Retinal pigment epithelial cell (primary cell): ENCODE data around the gene WDPCP.
A peak's percentile ranks its signal among the peaks of the same experiment; 100 is the strongest.
"Not testable (repeated sequence)": the region's sequence is repeated elsewhere in the genome, so short reads cannot be mapped to it uniquely, and the experiment has no call there.

Experiments
- DNase-seq: peaks from one replicate; pipeline ENCODE4 v3.0.0-alpha.2; 2010; ENCODE audit warnings: low read depth
- H3K4me3 ChIP-seq: 2 replicates; pipeline ENCODE4 v1.5.1; 2011; ENCODE audit warnings: mild to moderate bottlenecking, low read length, control low read depth, moderate library complexity
- CTCF ChIP-seq: conservative IDR thresholded peaks from 2 replicates; pipeline ENCODE4 v1.5.1; 2011; ENCODE audit warnings: low read depth, low read length, control low read depth, inconsistent platforms

WDPCP gene

GRCh38 chr2:63092401-63092800, 495.9 kb downstream of the WDPCP start:
- no peak for TF ChIP-seq CTCF
- no peak for DNase-seq
- H3K4me3 ChIP-seq = no peak overlapping the region

GRCh38 chr2:63086687-63087086, 501.6 kb downstream of the WDPCP start:
- no peak overlapping the region for H3K4me3 ChIP-seq
- DNase-seq = no peak
- TF ChIP-seq CTCF = no peak

GRCh38 chr2:63081404-63081803, 506.9 kb downstream of the WDPCP start:
- DNase-seq = no peak
- TF ChIP-seq CTCF = no peak
- H3K4me3 ChIP-seq = no peak overlapping the region

- no peak for DNase-seq
- peak; percentile 58 for TF ChIP-seq CTCF
- no peak overlapping the region for H3K4me3 ChIP-seq
These were observed 509.2 kb downstream of the WDPCP start for GRCh38 chr2:63078852-63079606.

- H3K4me3 ChIP-seq, DNase-seq: not testable (repeated sequence)
These were observed 513.9 kb downstream of the WDPCP start for GRCh38 chr2:63074399-63074798.

- TF ChIP-seq CTCF = no peak
- DNase-seq = no peak
- H3K4me3 ChIP-seq = no peak overlapping the region
These were observed 514.3 kb downstream of the WDPCP start for GRCh38 chr2:63073994-63074393.

- no peak for TF ChIP-seq CTCF
- DNase-seq = no peak
- no peak overlapping the region for H3K4me3 ChIP-seq
These were observed 516.6 kb downstream of the WDPCP start for GRCh38 chr2:63071664-63072063.
